Measurements from ENCODE around the gene RAB3GAP1. TPM values are rescaled to one million over a fixed set of nuclear protein-coding genes. Genes with fewer than 3 reads are reported as not detected.
A peak's percentile ranks its signal among the peaks of the same experiment; 100 is the strongest.

The RAB3GAP1 gene
- total RNA-seq, 1 donor from 2014 or later, result 32.0 TPM

GRCh38 chr2:135056790-135057189 is 4.7 kb downstream of the RAB3GAP1 start:
- DNase-seq (ENCODE audit: low read depth, low spot score), result no peak
- Mint-ChIP-seq H3K9me3 (no peaks in the 10 kb centered on the region), H3K4me3 (peak overlapping the region; percentile 51), H3K27me3 (ENCODE audit: low read depth) (no peaks in the 10 kb centered on the region), H3K27ac (ENCODE audit: unreplicated experiment) (no peak overlapping the region), H3K4me1 (peaks cover 20% of the 10 kb centered on the region), H3K36me3 (ENCODE audit: low read depth) (peaks cover 14% of the 10 kb centered on the region)
- TF ChIP-seq, protein P1, sequence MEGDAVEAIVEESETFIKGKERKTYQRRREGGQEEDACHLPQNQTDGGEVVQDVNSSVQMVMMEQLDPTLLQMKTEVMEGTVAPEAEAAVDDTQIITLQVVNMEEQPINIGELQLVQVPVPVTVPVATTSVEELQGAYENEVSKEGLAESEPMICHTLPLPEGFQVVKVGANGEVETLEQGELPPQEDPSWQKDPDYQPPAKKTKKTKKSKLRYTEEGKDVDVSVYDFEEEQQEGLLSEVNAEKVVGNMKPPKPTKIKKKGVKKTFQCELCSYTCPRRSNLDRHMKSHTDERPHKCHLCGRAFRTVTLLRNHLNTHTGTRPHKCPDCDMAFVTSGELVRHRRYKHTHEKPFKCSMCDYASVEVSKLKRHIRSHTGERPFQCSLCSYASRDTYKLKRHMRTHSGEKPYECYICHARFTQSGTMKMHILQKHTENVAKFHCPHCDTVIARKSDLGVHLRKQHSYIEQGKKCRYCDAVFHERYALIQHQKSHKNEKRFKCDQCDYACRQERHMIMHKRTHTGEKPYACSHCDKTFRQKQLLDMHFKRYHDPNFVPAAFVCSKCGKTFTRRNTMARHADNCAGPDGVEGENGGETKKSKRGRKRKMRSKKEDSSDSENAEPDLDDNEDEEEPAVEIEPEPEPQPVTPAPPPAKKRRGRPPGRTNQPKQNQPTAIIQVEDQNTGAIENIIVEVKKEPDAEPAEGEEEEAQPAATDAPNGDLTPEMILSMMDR (conservative IDR thresholded peaks at IDR 0.05), result no peak

DNA sequence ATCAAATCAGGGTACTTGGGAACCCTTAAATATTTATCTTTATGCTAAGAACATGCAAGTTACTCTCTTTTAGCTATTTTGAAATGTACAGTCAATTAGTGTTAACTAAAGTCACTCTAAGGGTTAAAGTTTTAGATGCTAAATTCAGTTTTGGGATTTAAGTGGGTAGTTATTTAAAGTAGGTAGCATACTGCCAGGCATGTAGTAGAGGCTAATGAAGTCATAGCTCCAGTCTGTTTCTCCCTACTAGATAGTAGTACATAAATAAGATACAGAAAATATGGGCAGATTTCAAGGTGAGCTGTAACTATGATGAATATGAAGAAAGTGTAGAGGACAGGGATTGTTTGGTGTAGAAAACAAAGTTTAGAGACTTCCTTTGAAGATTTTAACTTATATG is 7.5 kb downstream of the RAB3GAP1 start:
- no peaks in the 10 kb centered on the region for H3K27me3 Mint-ChIP-seq (ENCODE audit: low read depth)
- TF ChIP-seq, protein P1 (conservative IDR thresholded peaks at IDR 0.05), result no peak
- H3K36me3 Mint-ChIP-seq (ENCODE audit: low read depth), result peaks cover 34% of the 10 kb centered on the region
- no peaks in the 10 kb centered on the region for H3K9me3 Mint-ChIP-seq
- DNase-seq (ENCODE audit: low read depth, low spot score), result no peak
- no peak overlapping the region for H3K4me3 Mint-ChIP-seq
- H3K4me1 Mint-ChIP-seq, result no peaks in the 10 kb centered on the region
- H3K27ac Mint-ChIP-seq (ENCODE audit: unreplicated experiment), result no peak overlapping the region

DNA sequence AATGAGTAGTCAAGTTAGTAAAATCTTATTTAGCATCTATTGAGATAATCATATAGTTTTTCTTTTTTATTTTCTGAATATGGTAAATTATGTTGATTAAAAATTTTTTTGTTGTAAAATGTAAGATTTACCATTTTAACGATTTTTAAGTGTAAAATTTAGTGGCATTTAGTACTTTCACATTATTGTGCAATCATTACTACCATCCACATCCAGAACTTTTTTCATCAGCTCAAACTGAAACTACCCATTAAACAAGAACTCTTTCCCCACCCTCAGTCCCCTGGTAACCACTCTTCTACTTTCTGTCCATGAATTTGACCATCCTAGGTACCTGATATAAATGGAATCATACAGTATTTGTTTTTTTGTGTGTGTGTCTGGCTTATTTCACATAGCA is 11.1 kb downstream of the RAB3GAP1 start:
- DNase-seq (ENCODE audit: low read depth, low spot score), result no peak
- H3K4me3 Mint-ChIP-seq, result no peak overlapping the region
- no peak overlapping the region for H3K27ac Mint-ChIP-seq (ENCODE audit: unreplicated experiment)
- no peaks in the 10 kb centered on the region for H3K4me1 Mint-ChIP-seq
- H3K9me3 Mint-ChIP-seq, result no peaks in the 10 kb centered on the region
- TF ChIP-seq, protein P1 (conservative IDR thresholded peaks at IDR 0.05), result no peak
- H3K27me3 Mint-ChIP-seq (ENCODE audit: low read depth), result no peaks in the 10 kb centered on the region
- H3K36me3 Mint-ChIP-seq (ENCODE audit: low read depth), result peaks cover 48% of the 10 kb centered on the region

DNA sequence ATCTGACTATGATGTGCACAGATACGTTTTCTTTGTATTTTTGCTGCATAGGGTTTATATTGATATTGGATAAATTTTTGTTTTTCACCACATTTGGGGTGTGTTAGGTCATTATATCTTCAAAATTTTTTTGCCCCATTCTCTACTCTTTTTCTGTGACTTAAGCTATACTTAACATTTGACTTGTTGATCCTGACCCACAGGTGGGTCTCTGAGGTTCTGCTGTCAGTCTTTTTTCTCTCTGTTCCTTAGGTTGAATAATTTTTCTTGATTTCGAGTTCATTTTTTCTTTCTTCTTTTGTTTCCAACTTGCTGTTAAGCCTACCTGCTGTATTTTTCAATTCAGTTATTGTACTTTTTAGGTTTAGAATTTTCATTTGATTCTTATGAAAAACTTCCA is 12.1 kb downstream of the RAB3GAP1 start:
- TF ChIP-seq, protein P1 (conservative IDR thresholded peaks at IDR 0.05), result no peak
- Mint-ChIP-seq H3K27ac (ENCODE audit: unreplicated experiment) (no peak overlapping the region), H3K36me3 (ENCODE audit: low read depth) (peaks cover 55% of the 10 kb centered on the region), H3K4me1 (no peaks in the 10 kb centered on the region), H3K9me3 (peaks cover 2% of the 10 kb centered on the region), H3K27me3 (ENCODE audit: low read depth) (no peaks in the 10 kb centered on the region), H3K4me3 (no peak overlapping the region)
- DNase-seq (ENCODE audit: low read depth, low spot score), result no peak

- H3K36me3 Mint-ChIP-seq (ENCODE audit: low read depth), result peaks cover 59% of the 10 kb centered on the region
These were observed 14.6 kb downstream of the RAB3GAP1 start for GRCh38 chr2:135066710-135067109.

More at GRCh38 chr2:135066710-135067109, 14.6 kb downstream of the RAB3GAP1 start:
- peaks cover 9% of the 10 kb centered on the region for H3K9me3 Mint-ChIP-seq
- TF ChIP-seq, protein P1 (conservative IDR thresholded peaks at IDR 0.05), result no peak
- no peak overlapping the region for H3K4me3 Mint-ChIP-seq
- H3K4me1 Mint-ChIP-seq, result no peaks in the 10 kb centered on the region
- H3K27me3 Mint-ChIP-seq (ENCODE audit: low read depth), result no peaks in the 10 kb centered on the region
- no peak overlapping the region for H3K27ac Mint-ChIP-seq (ENCODE audit: unreplicated experiment)
- DNase-seq (ENCODE audit: low read depth, low spot score), result no peak

Data from neural crest cell (in vitro differentiated cells).